ENCODE measurements around the gene TXNIP.
A peak's percentile ranks its signal among the peaks of the same experiment; 100 is the strongest.

The TXNIP gene

DNA sequence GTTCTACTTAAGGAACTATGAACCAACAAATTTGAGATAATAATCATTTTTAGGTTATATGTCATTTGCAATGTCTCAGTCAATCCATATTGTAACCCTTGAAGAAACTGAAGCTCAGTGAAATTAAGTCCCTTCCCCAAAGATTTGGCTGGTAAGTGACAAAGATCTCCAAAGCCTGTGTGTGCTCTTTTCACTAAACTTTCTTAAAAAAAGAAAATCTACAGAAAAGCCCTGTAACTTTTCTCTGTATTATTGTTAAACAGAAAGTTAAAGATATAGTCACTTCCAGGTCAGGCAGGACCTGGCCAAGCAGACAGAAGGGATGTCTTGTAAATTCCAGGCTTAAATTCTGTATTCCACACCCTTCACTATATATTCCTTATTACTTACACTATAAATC is 40.0 kb downstream of the TXNIP start:
- peak overlapping the region; percentile 70 for H3K4me3 ChIP-seq (ENCODE audit: low read length)
- TF ChIP-seq, protein P1, sequence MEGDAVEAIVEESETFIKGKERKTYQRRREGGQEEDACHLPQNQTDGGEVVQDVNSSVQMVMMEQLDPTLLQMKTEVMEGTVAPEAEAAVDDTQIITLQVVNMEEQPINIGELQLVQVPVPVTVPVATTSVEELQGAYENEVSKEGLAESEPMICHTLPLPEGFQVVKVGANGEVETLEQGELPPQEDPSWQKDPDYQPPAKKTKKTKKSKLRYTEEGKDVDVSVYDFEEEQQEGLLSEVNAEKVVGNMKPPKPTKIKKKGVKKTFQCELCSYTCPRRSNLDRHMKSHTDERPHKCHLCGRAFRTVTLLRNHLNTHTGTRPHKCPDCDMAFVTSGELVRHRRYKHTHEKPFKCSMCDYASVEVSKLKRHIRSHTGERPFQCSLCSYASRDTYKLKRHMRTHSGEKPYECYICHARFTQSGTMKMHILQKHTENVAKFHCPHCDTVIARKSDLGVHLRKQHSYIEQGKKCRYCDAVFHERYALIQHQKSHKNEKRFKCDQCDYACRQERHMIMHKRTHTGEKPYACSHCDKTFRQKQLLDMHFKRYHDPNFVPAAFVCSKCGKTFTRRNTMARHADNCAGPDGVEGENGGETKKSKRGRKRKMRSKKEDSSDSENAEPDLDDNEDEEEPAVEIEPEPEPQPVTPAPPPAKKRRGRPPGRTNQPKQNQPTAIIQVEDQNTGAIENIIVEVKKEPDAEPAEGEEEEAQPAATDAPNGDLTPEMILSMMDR (conservative IDR thresholded peaks at IDR 0.05; ENCODE audit: low read length): no peak
- no peak for DNase-seq (ENCODE audit: low read depth)

DNA sequence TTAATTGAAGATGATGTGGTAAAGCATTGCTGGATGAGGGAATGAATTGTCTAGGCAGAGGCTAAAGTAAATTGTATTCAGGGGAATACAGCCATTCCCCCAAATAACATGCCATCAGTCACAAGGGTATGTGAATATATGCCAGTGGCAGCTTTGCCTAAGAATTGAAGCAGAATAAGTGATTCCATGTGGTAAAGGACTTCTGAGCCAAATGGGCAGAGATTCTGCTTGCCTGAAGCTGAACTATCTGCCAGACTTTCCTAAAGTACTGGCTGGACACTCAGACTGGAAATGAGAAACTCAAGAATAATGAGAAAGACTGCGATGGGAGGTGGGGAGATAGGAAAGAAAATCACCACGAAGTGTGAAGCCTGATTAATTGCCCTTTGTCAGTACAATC is 40.9 kb downstream of the TXNIP start:
- peak overlapping the region; percentile 70 for H3K4me3 ChIP-seq (ENCODE audit: low read length)
- peak; percentile 77 for DNase-seq (ENCODE audit: low read depth)

DNA sequence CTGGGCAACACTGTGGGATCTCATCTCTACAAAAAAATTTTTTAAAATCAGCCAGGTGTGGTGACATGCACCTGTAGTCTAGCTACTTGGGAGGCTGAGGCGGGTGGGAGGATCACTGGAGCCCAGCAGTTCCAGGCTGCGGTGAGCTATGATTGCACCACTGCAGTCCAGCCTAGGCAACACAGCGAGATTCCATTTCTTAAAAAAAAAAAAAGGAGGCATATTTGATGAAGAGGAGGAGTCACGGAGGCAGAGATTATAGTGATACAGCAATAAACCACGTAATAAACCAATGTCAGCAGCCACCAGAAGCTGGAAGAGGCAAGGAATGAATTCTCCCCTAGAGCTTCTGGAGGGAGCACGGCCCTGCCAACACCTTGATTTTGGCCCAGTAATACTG is 42.5 kb downstream of the TXNIP start:
- peak; percentile 40 for DNase-seq (ENCODE audit: low read depth)
- H3K4me3 ChIP-seq (ENCODE audit: low read length): no peak overlapping the region
- TF ChIP-seq, protein P1 (conservative IDR thresholded peaks at IDR 0.05; ENCODE audit: low read length): no peak

More for the DNA sequence above, 40.9 kb downstream of the TXNIP start:
- TF ChIP-seq, protein P1 (conservative IDR thresholded peaks at IDR 0.05; ENCODE audit: low read length): no peak

DNA sequence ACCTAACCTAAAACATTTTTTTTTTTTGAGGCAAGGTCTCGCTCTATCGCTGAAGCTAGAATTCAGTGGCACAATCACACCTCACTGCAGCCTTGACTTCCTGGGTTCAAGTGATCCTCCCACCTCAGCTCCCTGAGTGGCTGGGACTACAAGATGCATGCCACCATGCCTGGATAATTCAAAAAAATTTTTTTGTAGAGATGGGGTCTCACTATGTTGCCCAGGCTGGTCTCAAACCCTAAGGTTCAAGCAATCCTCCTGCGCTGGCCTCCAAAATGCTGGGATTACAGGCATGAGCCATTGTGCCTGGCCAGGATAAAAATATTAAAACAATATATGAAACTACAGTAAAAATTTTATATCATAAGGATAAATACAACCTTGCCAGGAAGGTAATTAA is 43.5 kb downstream of the TXNIP start:
- TF ChIP-seq, protein P1 (conservative IDR thresholded peaks at IDR 0.05; ENCODE audit: low read length): no peak
- H3K4me3 ChIP-seq (ENCODE audit: low read length): no peak overlapping the region
- DNase-seq (ENCODE audit: low read depth): no peak

DNA sequence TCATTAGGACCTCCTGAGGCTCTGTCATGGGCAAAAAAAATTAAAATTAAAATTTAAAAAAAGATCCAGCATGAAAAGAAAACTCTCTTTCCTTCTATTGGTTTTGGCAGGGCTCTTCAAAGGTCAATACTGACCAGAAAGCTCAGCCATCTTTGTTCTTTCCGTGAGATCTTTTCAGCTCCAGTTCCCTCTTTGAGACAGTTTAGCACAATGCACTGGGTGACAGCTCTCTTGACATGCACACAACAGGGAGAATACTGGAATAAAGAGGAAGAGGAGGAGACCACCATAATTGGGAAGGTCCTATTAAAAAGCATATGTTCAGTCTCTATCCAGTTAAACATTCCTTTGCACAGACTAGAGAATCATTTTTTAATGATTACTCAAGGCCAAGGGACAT is 44.9 kb downstream of the TXNIP start:
- DNase-seq (ENCODE audit: low read depth): no peak
- TF ChIP-seq, protein P1 (conservative IDR thresholded peaks at IDR 0.05; ENCODE audit: low read length): no peak

DNA sequence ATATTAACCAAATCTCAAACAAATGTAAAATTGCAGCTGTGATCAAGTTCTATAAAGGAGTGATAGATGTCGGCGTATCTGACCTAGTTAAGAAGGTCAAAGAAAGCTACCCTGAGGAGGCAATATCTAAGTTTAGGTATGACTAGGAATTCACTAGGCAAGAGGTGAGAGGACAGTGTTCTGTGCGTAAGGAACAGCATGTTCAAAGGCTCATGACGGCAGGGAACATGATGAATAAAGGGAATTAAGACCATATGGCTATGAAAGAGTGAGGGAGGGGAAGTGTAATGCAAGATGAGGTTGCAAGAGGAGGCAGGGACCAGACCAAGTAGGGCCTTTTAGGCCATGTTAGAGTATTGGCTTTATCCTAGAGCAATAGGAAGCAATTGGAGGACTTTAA is 47.2 kb downstream of the TXNIP start:
- DNase-seq (ENCODE audit: low read depth): no peak
- H3K4me3 ChIP-seq (ENCODE audit: low read length): no peak overlapping the region
- TF ChIP-seq, protein P1 (conservative IDR thresholded peaks at IDR 0.05; ENCODE audit: low read length): no peak

More for the DNA sequence above, 44.9 kb downstream of the TXNIP start:
- no peak overlapping the region for H3K4me3 ChIP-seq (ENCODE audit: low read length)

DNA sequence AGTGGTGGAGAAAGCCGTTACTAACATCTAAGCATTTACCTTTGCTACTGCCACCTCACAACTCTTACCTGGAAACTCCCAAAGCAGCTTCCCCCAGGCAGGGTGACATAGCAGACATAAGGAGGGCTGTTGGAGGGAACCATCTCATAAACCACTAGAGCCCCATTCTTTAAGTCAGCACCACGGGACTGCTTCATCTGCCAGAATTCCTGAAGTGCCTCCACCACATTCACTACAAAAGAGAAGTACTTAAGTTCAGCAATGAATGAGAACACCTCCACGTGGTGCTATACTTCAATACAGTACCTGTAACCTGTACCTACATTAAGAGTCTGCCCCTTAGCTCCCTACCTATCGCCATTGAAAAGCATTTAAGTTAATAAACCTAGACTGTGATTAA is 48.8 kb downstream of the TXNIP start:
- TF ChIP-seq, protein P1 (conservative IDR thresholded peaks at IDR 0.05; ENCODE audit: low read length): no peak
- H3K4me3 ChIP-seq (ENCODE audit: low read length): no peak overlapping the region
- DNase-seq (ENCODE audit: low read depth): no peak
